HFFc6 (cell line): ENCODE results near the gene RPL23. TPM values are rescaled to one million over a fixed set of nuclear protein-coding genes. Genes with fewer than 3 reads are reported as not detected.
A peak's percentile ranks its signal among the peaks of the same experiment; 100 is the strongest.

Source experiments
- DNase-seq: peaks from one replicate; pipeline ENCODE4 v3.0.0-alpha.2; 2018
- H3K27ac Mint-ChIP-seq: 2 replicates; pipeline ENCODE4 v1.8.0; 2020; ENCODE audit warnings: mild to moderate bottlenecking, mixed read lengths
- H3K27me3 Mint-ChIP-seq: 2 replicates; pipeline ENCODE4 v1.8.0; 2021; ENCODE audit warnings: mild to moderate bottlenecking, moderate library complexity, mixed read lengths; ENCODE audit not compliant: insufficient read depth
- H3K36me3 Mint-ChIP-seq: 2 replicates; pipeline ENCODE4 v1.8.0; 2021; ENCODE audit warnings: low read depth, mixed read lengths
- H3K4me1 Mint-ChIP-seq: 2 replicates; pipeline ENCODE4 v1.8.0; 2020; ENCODE audit warnings: low read depth, mixed read lengths
- H3K4me3 Mint-ChIP-seq: 2 replicates; pipeline ENCODE4 v1.8.0; 2020; ENCODE audit warnings: mild to moderate bottlenecking, moderate library complexity, mixed read lengths
- H3K9me3 Mint-ChIP-seq: 2 replicates; pipeline ENCODE4 v1.8.0; 2020; ENCODE audit warnings: mild to moderate bottlenecking, mixed read lengths
- total RNA-seq, 6 experiments: library from RNA; stranded (reverse); fragmentation: NEBNext Ultra II Directional; extraction: Animal tissue kit (Norgen Biotek cat#: 25700); gene quantifications; 2 replicates in 1 of 6; 3 replicates in 5 of 6; pipeline ENCODE4 v1.2.3, GENCODE V29; 2021
- TF ChIP-seq, protein P1 (sequence below): fragments of 200-600 bp; sonication (generic); IDR thresholded peaks from 2 replicates; pipeline ENCODE4 v1.5.0; 2021; ENCODE audit warnings: antibody characterized with exemption, mild to moderate bottlenecking

Gene RPL23
- total RNA-seq, 6 experiments from 2014 or later = 1,099 to 1,402 (median 1,310) TPM

DNA sequence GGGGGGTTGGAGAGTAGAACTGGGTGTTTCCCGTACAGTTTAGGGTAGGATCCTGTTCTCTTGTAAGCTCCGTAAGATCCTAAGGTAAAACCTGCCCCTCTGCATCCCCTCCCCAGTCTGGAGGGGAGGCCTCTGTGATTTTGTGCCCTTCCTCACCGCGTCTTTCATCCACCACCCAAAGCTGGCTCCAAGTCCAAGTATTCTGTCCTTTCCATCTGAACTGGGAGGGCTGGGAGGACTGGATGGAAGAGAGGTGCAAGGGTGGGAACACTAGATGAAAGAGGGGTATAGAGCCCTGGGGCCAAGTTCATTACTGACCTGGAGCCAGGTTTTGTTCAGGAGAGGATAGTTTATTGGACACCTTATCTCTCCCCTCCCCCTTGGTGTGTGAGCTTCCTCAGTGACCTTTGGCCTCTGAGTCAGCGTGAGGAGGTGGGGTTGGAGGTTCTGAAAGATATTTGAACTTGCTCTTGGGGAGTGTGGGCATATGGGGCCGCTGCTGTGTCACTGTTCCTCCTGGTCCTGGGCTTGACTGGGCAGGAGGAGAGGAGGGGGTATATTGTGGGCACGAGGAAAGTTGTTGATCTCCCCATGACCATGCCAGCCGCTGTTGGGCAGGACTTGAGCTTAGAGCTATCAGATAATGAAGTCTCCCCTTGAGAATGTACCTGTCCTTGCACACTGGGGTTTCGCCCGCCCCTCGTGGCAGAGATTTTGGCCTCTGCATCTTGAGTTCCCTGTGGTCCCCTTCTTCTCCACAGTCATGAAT lies 17.9 kb upstream of the RPL23 start:
- H3K27me3 Mint-ChIP-seq = peaks cover 14% of the 10 kb centered on the region
- TF ChIP-seq, protein P1, sequence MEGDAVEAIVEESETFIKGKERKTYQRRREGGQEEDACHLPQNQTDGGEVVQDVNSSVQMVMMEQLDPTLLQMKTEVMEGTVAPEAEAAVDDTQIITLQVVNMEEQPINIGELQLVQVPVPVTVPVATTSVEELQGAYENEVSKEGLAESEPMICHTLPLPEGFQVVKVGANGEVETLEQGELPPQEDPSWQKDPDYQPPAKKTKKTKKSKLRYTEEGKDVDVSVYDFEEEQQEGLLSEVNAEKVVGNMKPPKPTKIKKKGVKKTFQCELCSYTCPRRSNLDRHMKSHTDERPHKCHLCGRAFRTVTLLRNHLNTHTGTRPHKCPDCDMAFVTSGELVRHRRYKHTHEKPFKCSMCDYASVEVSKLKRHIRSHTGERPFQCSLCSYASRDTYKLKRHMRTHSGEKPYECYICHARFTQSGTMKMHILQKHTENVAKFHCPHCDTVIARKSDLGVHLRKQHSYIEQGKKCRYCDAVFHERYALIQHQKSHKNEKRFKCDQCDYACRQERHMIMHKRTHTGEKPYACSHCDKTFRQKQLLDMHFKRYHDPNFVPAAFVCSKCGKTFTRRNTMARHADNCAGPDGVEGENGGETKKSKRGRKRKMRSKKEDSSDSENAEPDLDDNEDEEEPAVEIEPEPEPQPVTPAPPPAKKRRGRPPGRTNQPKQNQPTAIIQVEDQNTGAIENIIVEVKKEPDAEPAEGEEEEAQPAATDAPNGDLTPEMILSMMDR = peak; percentile 29
- DNase-seq = peak; percentile 74
- no peaks in the 10 kb centered on the region for H3K9me3 Mint-ChIP-seq
- peak overlapping the region; percentile 85 for H3K27ac Mint-ChIP-seq
- peaks cover 68% of the 10 kb centered on the region for H3K4me1 Mint-ChIP-seq
- H3K4me3 Mint-ChIP-seq = peak overlapping the region; percentile 96
- peaks cover 25% of the 10 kb centered on the region for H3K36me3 Mint-ChIP-seq

DNA sequence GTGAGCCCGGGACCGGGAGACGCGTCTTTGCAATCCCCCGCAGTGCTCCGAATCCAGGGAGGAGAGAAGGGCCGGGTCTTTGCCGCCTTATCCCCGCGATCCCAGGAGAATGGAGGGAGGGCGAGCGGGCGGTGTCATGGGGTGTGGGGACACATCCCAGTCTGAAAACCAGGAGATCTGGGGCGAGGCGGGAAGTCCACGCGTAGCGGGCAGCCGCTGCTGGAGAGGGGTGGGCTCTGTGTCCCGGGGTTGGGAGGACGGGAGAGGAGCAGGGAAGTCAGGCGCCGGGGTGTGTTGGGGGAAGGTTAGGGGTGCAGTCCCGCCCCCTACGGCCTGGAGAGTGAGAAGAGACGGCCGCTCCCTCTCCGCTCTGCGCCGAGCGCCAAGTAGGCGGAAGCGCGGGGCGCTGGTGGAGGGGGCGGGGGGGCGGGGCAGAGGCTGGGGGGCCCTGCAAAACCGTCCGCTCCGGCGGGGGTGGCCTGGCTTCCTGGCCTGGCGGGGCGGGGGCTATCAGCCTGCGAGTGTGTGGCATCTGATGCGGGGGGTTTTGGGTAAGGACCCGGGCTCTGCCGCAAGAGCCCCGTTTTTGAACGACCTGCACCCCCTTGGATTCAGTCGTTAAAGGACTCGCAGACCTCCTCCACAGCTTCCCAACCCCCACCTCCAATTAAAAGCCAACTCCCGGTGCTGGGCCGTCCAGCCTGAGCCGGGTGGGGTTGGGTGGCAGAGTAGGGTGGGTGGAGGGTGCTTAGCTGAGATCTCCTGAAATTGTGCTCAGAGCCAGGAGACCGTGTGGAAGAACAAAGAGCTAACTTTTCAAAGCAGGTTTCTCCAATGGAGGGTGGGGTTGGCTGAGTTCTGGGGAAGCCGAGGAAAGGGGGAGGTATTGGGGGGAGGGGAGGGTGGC lies 17.0 kb upstream of the RPL23 start:
- Mint-ChIP-seq H3K36me3 (peaks cover 25% of the 10 kb centered on the region), H3K27ac (peak overlapping the region; percentile 88), H3K27me3 (peaks cover 14% of the 10 kb centered on the region), H3K4me1 (peaks cover 59% of the 10 kb centered on the region), H3K4me3 (peak overlapping the region; percentile 96), H3K9me3 (no peaks in the 10 kb centered on the region)
- TF ChIP-seq, protein P1 = no peak
- DNase-seq = peak; percentile 51

DNA sequence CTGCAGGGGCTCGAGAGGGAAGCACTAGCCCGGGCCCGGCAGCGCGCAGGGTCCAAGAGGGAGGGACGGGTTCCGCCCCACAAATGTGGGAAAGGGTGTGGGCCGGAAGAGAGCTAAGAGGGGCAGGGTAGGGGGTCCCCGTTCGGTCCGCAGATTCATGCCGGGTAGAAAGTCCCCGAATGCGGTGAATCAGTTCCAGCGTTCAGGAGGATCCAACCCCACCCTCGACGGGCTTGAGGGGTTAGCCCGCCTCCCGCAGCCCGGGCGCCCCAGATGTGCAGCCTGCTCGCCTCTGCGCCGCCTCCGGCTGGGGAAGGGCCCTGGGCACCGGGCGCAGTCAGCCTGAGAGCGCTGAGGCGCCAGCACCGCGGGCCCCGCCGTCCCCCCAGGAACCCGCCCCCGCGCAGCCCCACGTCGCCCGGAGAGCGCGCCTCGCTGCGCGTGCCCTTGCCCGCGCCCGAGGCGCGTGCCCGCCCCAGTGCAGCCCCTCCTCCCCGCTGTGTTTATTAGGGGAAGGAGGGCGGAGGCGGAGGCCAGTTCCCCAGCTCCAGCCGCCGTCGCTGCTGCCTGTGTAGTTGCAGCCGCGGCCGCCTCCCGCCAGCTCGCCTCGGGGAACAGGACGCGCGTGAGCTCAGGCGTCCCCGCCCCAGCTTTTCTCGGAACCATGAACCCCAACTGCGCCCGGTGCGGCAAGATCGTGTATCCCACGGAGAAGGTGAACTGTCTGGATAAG lies 16.2 kb upstream of the RPL23 start, which contains the start of gene LASP1:
LASP1 (plus strand) TSS at position 533 of the 733 bp plus-strand sequence; CDS start at position 665, 132 bp downstream.
- TF ChIP-seq, protein P1 = no peak
- Mint-ChIP-seq H3K36me3 (peaks cover 25% of the 10 kb centered on the region), H3K4me1 (peaks cover 54% of the 10 kb centered on the region), H3K27me3 (peaks cover 14% of the 10 kb centered on the region), H3K9me3 (no peaks in the 10 kb centered on the region), H3K27ac (peak within 1 kb of the TSS; percentile 88), H3K4me3 (peak within 1 kb of the TSS; percentile 96)
- peak; percentile 84 for DNase-seq

DNA sequence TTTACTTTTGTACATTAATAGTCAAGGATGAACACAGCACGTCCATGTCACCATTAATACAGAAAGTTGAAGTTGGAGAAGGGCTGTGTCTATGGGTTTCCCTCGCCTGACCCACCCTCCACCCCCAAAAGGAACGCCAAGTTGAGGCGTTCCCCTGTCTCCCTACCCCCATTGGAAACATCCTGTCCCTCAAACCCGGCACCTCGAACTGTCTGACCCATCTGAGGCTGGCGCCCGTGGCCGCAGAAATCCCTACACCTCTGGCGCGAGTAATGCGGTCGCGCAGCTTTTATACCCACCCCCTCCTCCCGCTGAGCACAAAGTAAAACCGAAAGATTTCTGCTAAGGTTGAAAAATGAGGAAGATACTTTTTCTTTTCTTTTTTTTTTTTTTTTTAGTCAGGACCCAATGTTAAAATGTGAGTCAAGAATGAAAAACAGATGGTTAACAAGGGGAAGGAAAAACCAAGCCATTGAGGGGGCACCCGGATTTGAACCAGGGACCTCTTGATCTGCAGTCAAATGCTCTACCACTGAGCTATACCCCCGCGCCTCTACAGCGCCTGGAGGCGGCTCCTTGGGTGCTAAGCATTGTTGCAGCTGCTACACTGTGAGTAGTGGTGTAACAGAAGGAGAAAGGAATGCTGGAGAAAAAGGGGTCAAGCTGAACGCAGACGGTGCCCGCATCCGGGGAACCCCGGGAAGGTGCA lies 15.4 kb upstream of the RPL23 start:
- peaks cover 25% of the 10 kb centered on the region for H3K36me3 Mint-ChIP-seq
- peaks cover 14% of the 10 kb centered on the region for H3K27me3 Mint-ChIP-seq
- H3K27ac Mint-ChIP-seq = peak overlapping the region; percentile 80
- H3K4me1 Mint-ChIP-seq = peaks cover 54% of the 10 kb centered on the region
- DNase-seq = peak; percentile 86
- TF ChIP-seq, protein P1 = no peak
- peak overlapping the region; percentile 96 for H3K4me3 Mint-ChIP-seq
- no peaks in the 10 kb centered on the region for H3K9me3 Mint-ChIP-seq
